ENCODE results near the gene FTO. TPM values are rescaled to one million over a fixed set of nuclear protein-coding genes. Genes with fewer than 3 reads are reported as not detected.
A peak's percentile ranks its signal among the peaks of the same experiment; 100 is the strongest.

FTO gene
- total RNA-seq, 6 experiments from 2014 or later = 93.7 to 107 (median 105) TPM

DNA sequence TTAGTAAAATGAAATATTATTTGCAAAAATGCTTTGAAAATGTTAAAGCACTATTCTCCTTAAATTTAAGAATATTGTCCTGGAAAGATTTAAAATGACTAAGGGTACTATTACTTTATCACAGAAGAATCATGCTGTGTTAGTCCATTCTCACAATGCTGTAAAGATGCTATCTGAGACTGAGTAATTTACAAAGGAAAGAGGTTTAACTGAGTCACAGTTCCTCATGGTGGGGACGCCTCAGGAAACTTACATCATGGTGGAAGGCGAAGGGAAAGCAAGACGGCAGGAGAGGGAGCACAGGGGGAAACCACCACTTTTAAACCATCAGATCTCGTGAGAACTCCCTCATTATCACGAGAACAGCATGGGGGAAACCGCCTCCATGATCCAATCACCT is 337.0 kb downstream of the FTO start:
- Mint-ChIP-seq H3K27me3 (ENCODE audit: insufficient read depth) (peaks cover 3% of the 10 kb centered on the region; the same call in 1 of the 2 replicates), H3K4me3 (no peak overlapping the region), H3K4me1 (ENCODE audit: low read depth) (peaks cover 14% of the 10 kb centered on the region), H3K9me3 (peaks cover 11% of the 10 kb centered on the region; the same call in 1 of the 2 replicates), H3K36me3 (ENCODE audit: low read depth) (peaks cover 36% of the 10 kb centered on the region), H3K27ac (peak overlapping the region; percentile 76)
- TF ChIP-seq, protein P1, sequence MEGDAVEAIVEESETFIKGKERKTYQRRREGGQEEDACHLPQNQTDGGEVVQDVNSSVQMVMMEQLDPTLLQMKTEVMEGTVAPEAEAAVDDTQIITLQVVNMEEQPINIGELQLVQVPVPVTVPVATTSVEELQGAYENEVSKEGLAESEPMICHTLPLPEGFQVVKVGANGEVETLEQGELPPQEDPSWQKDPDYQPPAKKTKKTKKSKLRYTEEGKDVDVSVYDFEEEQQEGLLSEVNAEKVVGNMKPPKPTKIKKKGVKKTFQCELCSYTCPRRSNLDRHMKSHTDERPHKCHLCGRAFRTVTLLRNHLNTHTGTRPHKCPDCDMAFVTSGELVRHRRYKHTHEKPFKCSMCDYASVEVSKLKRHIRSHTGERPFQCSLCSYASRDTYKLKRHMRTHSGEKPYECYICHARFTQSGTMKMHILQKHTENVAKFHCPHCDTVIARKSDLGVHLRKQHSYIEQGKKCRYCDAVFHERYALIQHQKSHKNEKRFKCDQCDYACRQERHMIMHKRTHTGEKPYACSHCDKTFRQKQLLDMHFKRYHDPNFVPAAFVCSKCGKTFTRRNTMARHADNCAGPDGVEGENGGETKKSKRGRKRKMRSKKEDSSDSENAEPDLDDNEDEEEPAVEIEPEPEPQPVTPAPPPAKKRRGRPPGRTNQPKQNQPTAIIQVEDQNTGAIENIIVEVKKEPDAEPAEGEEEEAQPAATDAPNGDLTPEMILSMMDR (IDR thresholded peaks at IDR 0.05) = no peak
- DNase-seq = peak; percentile 14

DNA sequence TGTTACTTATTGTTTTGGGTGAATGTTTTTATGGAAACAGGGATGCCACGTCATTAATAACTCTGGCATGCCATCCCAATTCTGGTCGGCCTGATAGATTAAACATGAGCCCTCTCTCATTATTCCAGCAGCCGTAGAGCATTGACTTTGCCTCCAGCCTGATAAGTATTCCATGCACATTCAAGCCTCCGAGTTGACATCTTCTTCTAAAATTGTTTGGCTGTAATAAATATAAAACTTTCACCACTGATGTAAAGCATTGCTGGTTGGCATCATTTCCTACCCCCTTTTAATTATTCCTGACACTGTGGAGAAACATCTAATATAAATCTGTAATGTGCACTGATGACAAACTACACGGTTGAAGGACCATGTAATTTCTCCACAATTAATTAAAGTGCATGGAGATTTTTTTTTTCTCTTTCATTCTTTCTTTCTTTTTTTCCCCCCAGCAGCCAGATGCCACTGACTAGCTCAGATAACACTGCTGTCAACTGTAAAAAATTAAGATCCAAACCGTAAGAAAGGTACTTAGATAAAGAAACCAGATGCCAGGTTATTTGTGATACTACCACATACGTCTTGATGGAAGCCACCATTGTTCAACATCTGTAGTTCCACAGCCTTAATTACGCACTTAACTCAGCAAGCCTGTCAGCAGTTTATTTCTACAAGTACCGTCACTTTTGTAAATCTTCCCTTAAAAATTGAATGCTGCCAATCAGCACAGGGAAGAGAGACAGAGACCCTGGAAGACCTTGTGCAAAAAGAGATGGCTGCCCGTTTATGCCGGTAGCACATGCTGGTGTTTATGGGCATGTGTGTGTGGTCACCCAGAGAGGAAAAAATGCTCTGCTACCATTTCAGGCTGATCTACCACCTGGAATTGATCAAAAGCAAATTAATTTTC is 344.9 kb downstream of the FTO start:
- H3K9me3 Mint-ChIP-seq = no peaks in the 10 kb centered on the region
- no peaks in the 10 kb centered on the region for H3K4me1 Mint-ChIP-seq (ENCODE audit: low read depth)
- H3K27ac Mint-ChIP-seq = no peak overlapping the region
- no peaks in the 10 kb centered on the region for H3K27me3 Mint-ChIP-seq (ENCODE audit: insufficient read depth)
- no peaks in the 10 kb centered on the region for H3K36me3 Mint-ChIP-seq (ENCODE audit: low read depth)
- TF ChIP-seq, protein P1 (IDR thresholded peaks at IDR 0.05) = no peak
- no peak overlapping the region for H3K4me3 Mint-ChIP-seq
- DNase-seq = no peak

DNA sequence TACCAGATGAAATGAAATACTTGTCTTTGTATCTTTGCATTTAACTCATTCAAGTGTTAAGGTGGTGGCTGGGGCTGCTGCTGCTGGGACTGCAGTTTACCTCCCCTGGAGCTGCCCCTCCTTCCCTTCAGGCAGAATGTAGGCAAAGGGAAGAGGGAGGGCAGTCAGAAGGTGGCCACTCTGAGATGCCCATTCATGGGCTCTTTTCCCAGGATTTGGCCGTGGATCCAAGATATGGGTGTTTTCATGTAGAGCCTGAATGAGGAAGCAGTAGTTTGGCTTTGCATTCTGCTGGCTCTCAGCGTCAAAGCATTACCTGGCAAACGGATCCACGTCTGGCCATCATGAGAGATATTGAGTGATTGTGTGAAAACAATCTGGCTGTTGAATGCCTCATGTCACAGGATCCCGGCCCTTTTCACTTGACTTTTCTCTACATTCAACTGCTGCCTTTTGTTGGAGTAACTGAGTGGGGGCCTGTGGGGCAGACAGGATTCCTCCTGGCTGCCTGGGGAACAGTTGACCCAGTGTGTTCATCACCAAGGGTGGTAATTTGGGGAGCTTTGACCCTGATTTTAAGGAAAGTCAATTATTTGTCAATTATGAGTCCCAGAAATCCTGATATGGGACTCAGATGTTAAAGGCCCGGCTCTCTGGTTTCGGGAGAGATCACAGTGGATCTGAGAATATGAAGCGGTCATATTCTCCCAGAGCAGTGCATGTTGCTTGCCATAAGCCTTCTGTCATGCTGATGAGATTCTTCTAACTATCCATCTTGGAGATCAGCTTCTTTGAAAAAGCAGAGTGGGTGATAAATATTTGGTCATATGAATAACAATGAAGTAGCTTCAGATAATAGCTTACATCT is 345.9 kb downstream of the FTO start:
- DNase-seq = no peak
- Mint-ChIP-seq H3K9me3 (no peaks in the 10 kb centered on the region), H3K27ac (no peak overlapping the region), H3K4me3 (no peak overlapping the region), H3K36me3 (ENCODE audit: low read depth) (no peaks in the 10 kb centered on the region), H3K27me3 (ENCODE audit: insufficient read depth) (no peaks in the 10 kb centered on the region), H3K4me1 (ENCODE audit: low read depth) (no peaks in the 10 kb centered on the region)
- TF ChIP-seq, protein P1 (IDR thresholded peaks at IDR 0.05) = no peak

DNA sequence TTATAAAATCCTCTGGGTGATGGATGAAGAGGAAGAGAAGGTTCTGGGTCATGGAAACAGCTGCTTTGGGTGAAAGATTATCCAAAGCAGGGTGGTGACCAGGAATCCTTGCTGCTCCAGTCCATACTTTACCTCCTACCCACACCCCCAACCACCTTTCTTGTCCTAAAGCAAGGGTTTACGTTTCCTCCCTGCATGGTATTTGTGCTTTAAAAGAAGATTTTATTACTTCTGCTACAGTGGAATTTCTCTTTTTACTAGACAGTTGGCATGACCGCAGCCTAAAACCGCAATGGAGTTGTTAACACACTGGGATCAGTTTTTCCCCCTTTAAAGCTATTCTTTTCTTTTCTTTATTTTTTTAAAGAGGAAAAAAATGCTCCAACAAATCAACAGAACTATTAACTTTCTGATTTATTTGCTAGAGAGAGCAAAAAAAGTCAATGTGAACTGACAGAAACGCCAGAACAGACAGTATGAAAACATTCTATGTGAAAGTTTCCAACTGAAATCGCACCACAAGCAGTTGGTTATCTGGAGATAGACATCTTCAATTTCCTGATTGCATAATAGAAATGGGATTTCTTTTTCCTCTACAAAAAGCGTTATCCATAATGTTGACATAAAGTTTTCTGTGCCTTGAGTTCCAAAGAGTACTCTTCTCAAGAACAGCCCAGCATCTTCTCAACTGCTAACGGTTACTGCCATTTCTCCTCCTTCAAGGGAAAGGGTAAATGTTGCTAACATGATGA is 346.7 kb downstream of the FTO start:
- no peaks in the 10 kb centered on the region for H3K27me3 Mint-ChIP-seq (ENCODE audit: insufficient read depth)
- H3K4me1 Mint-ChIP-seq (ENCODE audit: low read depth) = no peaks in the 10 kb centered on the region
- no peak overlapping the region for H3K27ac Mint-ChIP-seq
- H3K36me3 Mint-ChIP-seq (ENCODE audit: low read depth) = no peaks in the 10 kb centered on the region
- no peak overlapping the region for H3K4me3 Mint-ChIP-seq
- TF ChIP-seq, protein P1 (IDR thresholded peaks at IDR 0.05) = no peak
- no peaks in the 10 kb centered on the region for H3K9me3 Mint-ChIP-seq
- no peak for DNase-seq

DNA sequence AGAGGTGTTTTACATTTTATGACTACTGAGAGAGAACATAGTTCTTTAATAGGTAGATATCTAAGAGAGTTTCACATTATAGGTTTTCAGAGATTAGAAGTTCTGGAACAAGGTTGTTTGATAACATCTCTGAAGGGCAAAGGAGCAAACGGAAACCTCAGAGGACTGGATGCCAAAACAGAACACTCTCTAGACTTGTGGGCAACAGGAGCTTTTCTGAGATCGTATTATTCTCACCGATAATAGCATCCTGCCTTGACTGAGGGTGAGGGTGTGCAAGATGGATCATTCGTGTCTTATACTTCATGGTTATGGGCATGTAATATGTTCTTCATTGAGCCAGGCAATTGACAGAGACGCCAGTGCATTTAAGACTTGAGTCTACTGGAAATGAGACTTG is 347.9 kb downstream of the FTO start:
- TF ChIP-seq, protein P1 (IDR thresholded peaks at IDR 0.05) = no peak
- no peak for DNase-seq
- no peaks in the 10 kb centered on the region for H3K9me3 Mint-ChIP-seq
- H3K4me3 Mint-ChIP-seq = no peak overlapping the region
- H3K4me1 Mint-ChIP-seq (ENCODE audit: low read depth) = 0 out of 2 replicates have a peak, but pooled peaks cover 5% of the 10 kb centered on the region
- no peaks in the 10 kb centered on the region for H3K27me3 Mint-ChIP-seq (ENCODE audit: insufficient read depth)
- H3K36me3 Mint-ChIP-seq (ENCODE audit: low read depth) = no peaks in the 10 kb centered on the region
- no peak overlapping the region for H3K27ac Mint-ChIP-seq

Measured in HFFc6 (cell line).